Measurements from ENCODE around the gene REEP6.

DNA sequence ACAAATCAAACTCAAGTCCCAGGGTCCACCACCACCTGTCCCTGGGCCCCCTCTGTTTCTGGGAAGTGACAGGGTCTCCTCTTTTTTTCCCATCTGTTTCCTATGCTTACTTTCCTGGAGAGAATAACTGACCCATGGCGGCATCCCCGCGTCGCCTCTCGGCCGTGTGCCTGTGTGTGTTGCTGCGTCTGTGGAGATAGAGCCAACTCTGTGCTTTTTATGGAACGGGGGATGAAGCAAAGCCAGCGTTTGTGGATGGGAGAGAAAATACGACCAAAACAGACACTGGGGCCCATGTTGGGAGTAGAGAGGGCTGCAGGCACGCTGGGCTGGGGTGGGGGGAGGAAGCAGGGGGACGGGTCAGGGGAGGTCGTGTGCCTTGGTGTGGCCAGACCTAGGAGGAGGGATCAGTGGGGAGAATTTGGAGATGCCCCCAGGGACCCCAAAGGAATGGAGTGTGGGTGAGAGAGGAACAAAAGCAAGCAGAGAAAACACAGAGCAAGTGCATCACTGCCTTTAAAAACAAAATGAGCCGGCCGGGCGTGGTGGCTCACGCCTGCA is 49.5 kb downstream of the REEP6 start:
- TF ChIP-seq, protein P1, sequence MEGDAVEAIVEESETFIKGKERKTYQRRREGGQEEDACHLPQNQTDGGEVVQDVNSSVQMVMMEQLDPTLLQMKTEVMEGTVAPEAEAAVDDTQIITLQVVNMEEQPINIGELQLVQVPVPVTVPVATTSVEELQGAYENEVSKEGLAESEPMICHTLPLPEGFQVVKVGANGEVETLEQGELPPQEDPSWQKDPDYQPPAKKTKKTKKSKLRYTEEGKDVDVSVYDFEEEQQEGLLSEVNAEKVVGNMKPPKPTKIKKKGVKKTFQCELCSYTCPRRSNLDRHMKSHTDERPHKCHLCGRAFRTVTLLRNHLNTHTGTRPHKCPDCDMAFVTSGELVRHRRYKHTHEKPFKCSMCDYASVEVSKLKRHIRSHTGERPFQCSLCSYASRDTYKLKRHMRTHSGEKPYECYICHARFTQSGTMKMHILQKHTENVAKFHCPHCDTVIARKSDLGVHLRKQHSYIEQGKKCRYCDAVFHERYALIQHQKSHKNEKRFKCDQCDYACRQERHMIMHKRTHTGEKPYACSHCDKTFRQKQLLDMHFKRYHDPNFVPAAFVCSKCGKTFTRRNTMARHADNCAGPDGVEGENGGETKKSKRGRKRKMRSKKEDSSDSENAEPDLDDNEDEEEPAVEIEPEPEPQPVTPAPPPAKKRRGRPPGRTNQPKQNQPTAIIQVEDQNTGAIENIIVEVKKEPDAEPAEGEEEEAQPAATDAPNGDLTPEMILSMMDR (conservative IDR thresholded peaks at IDR 0.05; ENCODE audit: low read depth, low read length) = no peak
- TF ChIP-seq MXI1 (IDR thresholded peaks at IDR 0.05; ENCODE audit: borderline replicate concordance, low read depth, low read length) (no peak), MAZ (IDR thresholded peaks at IDR 0.05; ENCODE audit: borderline replicate concordance, low read depth, low read length) (no peak), POLR2A (IDR thresholded peaks at IDR 0.05; ENCODE audit: low read depth, low read length) (no peak), SMC3 (IDR thresholded peaks at IDR 0.05; ENCODE audit: low read depth, low read length) (no peak)
- TF ChIP-seq, protein P2, sequence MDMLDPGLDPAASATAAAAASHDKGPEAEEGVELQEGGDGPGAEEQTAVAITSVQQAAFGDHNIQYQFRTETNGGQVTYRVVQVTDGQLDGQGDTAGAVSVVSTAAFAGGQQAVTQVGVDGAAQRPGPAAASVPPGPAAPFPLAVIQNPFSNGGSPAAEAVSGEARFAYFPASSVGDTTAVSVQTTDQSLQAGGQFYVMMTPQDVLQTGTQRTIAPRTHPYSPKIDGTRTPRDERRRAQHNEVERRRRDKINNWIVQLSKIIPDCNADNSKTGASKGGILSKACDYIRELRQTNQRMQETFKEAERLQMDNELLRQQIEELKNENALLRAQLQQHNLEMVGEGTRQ (IDR thresholded peaks at IDR 0.05; ENCODE audit: low read depth, low read length) = no peak
- TF ChIP-seq, protein P3, sequence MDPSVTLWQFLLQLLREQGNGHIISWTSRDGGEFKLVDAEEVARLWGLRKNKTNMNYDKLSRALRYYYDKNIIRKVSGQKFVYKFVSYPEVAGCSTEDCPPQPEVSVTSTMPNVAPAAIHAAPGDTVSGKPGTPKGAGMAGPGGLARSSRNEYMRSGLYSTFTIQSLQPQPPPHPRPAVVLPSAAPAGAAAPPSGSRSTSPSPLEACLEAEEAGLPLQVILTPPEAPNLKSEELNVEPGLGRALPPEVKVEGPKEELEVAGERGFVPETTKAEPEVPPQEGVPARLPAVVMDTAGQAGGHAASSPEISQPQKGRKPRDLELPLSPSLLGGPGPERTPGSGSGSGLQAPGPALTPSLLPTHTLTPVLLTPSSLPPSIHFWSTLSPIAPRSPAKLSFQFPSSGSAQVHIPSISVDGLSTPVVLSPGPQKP (IDR thresholded peaks at IDR 0.05; ENCODE audit: borderline replicate concordance, low read depth, low read length) = no peak
